ENCODE data around the gene RSAD1. TPM values are rescaled to one million over a fixed set of nuclear protein-coding genes. Genes with fewer than 3 reads are reported as not detected.
"Not testable (repeated sequence)": the region's sequence is repeated elsewhere in the genome, so short reads cannot be mapped to it uniquely, and the experiment has no call there.

The RSAD1 gene
- polyA plus RNA-seq, 1 of the 3 experiments (the other 2 are of a cell fraction): 44.7 TPM

DNA sequence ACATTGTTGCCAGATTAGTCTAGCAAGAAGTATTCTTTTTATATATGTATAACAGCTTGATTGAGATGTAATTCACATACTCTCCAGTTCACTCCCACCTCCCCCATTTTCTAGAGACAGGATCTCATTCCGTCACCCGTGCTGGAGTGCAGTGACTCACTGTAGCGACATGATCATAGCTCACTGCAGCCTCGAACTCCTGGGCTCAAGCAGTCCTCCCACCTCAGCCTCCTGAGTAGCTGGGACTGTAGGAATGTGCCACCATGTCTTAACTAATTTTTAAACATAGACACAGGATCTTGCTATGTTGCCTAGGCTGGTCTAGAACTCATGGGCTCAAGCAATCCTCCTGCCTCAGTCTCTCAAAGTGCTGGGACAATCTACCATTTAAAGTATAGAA is 3.3 kb upstream of the RSAD1 start:
- CTCF ChIA-PET: interaction anchor here (0.8 to 5.9 kb wide), 9 partner anchors 9 to 113 kb away, joined by 3 to 85 read pairs (median 3); partner anchors contain the start of gene LRRC59
- Histone ChIP-seq H3K4me2 (no peak overlapping the region), H3K9me3 (no peaks in the 10 kb centered on the region), H3K36me3 (replicated peaks in 1 of 2; ENCODE audit: control insufficient read depth in 1 of 2, insufficient read depth in 2 of 2, low read length in 1 of 2) (peaks cover 0 to 4% of the 10 kb centered on the region in 2 experiments), H3K9me2 (no peaks in the 10 kb centered on the region), H3K4me1 (ENCODE audit: control insufficient read depth in 1 of 2, insufficient read depth in 2 of 2, low read depth in 1 of 2, low read length in 1 of 2) (peaks cover 7 to 16% of the 10 kb centered on the region in 2 experiments; a peak in 2 of 4 replicates), H3K27me3 (ENCODE audit: insufficient read depth) (no peaks in the 10 kb centered on the region), H3K4me3 (ENCODE audit: low read depth in 2 of 2, low read length in 1 of 2) (no peak overlapping the region), H3K79me2 (ENCODE audit: insufficient read depth) (peaks cover 12% of the 10 kb centered on the region), H3F3A (replicated peaks; ENCODE audit: insufficient read depth) (peaks cover 14% of the 10 kb centered on the region), H2AFZ (ENCODE audit: low read depth) (no peak overlapping the region), H4K20me1 (ENCODE audit: insufficient read depth) (no peaks in the 10 kb centered on the region), H3K27ac (ENCODE audit: low read depth in 2 of 2, low read length in 1 of 2) (no peak overlapping the region), H3K9ac (no peak overlapping the region)
- POLR2A ChIA-PET: interaction anchor here (0.6 kb wide), 1 partner anchor 86 kb away, joined by 4 read pairs; no protein-coding TSS in a partner anchor
- no peak for DNase-seq
- WGBS (ENCODE audit: low lambda C conversion rate): 64% methylated on average over 4 of the region's 4 CpGs
- TF ChIP-seq TCF12 (IDR thresholded peaks at IDR 0.05) (no peak), ZBTB33 (IDR thresholded peaks at IDR 0.05; ENCODE audit: borderline replicate concordance, low read depth) (no peak), NRF1 (IDR thresholded peaks at IDR 0.05; ENCODE audit: low read depth, low read length) (no peak), GABPA (IDR thresholded peaks at IDR 0.05; ENCODE audit: low read depth) (no peak), GATA2 (CRISPR knock-in tag; IDR thresholded peaks at IDR 0.05) (no peak), RFX5 (IDR thresholded peaks at IDR 0.05; ENCODE audit: low read length) (no peak), CHD2 (IDR thresholded peaks at IDR 0.05; ENCODE audit: low read length, partially characterized antibody) (no peak), FOSL2 (IDR thresholded peaks at IDR 0.05; ENCODE audit: borderline replicate concordance, low read depth) (no peak), ELF1 (IDR thresholded peaks at IDR 0.05) (no peak), SIN3A (IDR thresholded peaks at IDR 0.05; ENCODE audit: borderline replicate concordance, low read depth, low read length) (no peak), POLR2AphosphoS5 (IDR thresholded peaks at IDR 0.05; ENCODE audit: low read depth, low read length) (no peak), RXRA (IDR thresholded peaks at IDR 0.05; ENCODE audit: borderline replicate concordance, low read depth) (no peak), YY1 (IDR thresholded peaks at IDR 0.05; ENCODE audit: low read depth) (no peak), NFIC (IDR thresholded peaks at IDR 0.05; ENCODE audit: borderline replicate concordance) (no peak), RAD21 (IDR thresholded peaks at IDR 0.05; ENCODE audit: low read length) (no peak), JUND (IDR thresholded peaks at IDR 0.05) (no peak)
- TF ChIP-seq, protein P1, sequence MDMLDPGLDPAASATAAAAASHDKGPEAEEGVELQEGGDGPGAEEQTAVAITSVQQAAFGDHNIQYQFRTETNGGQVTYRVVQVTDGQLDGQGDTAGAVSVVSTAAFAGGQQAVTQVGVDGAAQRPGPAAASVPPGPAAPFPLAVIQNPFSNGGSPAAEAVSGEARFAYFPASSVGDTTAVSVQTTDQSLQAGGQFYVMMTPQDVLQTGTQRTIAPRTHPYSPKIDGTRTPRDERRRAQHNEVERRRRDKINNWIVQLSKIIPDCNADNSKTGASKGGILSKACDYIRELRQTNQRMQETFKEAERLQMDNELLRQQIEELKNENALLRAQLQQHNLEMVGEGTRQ (IDR thresholded peaks at IDR 0.05; ENCODE audit: borderline replicate concordance, low read depth, low read length): no peak
- TF ChIP-seq, protein P2, sequence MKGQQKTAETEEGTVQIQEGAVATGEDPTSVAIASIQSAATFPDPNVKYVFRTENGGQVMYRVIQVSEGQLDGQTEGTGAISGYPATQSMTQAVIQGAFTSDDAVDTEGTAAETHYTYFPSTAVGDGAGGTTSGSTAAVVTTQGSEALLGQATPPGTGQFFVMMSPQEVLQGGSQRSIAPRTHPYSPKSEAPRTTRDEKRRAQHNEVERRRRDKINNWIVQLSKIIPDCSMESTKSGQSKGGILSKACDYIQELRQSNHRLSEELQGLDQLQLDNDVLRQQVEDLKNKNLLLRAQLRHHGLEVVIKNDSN (IDR thresholded peaks at IDR 0.05; ENCODE audit: borderline replicate concordance, low read depth): no peak

DNA sequence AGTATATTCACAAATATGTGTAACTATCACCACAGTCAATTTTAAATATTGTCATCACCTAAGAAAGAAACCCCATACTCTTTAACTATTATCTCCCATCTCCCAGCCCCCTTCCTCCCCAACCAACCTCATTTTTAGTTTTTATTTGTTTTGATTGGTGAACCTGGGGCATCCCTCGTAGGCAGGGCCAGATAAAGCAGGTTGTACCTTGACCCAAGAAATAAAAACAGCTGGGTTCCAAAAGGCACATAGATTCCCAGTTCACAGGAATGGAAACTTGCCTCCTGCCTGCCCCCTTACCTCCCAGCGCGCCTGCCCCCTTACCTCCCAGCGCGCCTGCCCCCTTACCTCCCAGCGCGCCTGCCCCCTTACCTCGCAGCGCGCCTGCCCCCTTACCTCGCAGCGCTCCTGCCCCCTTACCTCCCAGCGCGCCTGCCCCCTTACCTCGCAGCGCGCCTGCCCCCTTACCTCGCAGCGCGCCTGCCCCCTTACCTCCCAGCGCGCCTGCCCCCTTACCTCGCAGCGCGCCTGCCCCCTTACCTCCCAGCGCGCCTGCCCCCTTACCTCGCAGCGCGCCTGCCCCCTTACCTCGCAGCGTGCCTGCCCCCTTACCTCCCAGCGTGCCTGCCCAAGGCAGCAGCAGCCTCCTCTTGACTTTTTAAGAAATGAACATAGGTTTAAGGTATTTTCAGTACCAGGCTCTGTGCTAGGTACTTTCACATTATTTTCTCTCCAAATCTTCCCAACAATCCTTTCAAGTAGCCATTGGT is 2.7 kb upstream of the RSAD1 start:
- POLR2A ChIA-PET; H3K9ac ChIP-seq; H3K9me2 ChIP-seq; H3K4me2 ChIP-seq; DNase-seq; H3K4me3 ChIP-seq (ENCODE audit: low read depth in 2 of 2, low read length in 1 of 2); H2AFZ ChIP-seq (ENCODE audit: low read depth); H4K20me1 ChIP-seq (ENCODE audit: insufficient read depth); H3K27ac ChIP-seq (ENCODE audit: low read depth in 2 of 2, low read length in 1 of 2); H3K9me3 ChIP-seq; H3K27me3 ChIP-seq (ENCODE audit: insufficient read depth): not testable (repeated sequence)
- Histone ChIP-seq H3F3A (replicated peaks; ENCODE audit: insufficient read depth) (peaks cover 14% of the 10 kb centered on the region), H3K79me2 (ENCODE audit: insufficient read depth) (peaks cover 16% of the 10 kb centered on the region), H3K4me1 (ENCODE audit: control insufficient read depth in 1 of 2, insufficient read depth in 2 of 2, low read depth in 1 of 2, low read length in 1 of 2) (peaks cover 7 to 17% of the 10 kb centered on the region in 2 experiments; a peak in 2 of 4 replicates), H3K36me3 (replicated peaks in 1 of 2; ENCODE audit: control insufficient read depth in 1 of 2, insufficient read depth in 2 of 2, low read length in 1 of 2) (peaks cover 0 to 10% of the 10 kb centered on the region in 2 experiments)
- CTCF ChIA-PET: interaction anchor here (0.9 to 5.9 kb wide), 9 partner anchors 9 to 114 kb away, joined by 3 to 85 read pairs (median 4); partner anchors contain the start of gene LRRC59
- WGBS (ENCODE audit: low lambda C conversion rate): 74% methylated on average over 33 of the region's 33 CpGs

Measured in SK-N-SH (cell line).